Measurements from ENCODE around the gene AQP1. TPM values are rescaled to one million over a fixed set of nuclear protein-coding genes. Genes with fewer than 3 reads are reported as not detected.

AQP1 gene
- total and polyA plus RNA-seq, 2 of the 8 experiments (the other 6 are each of a cell fraction or from before 2014, with no cell fraction given), result 0.18 to 0.19 TPM

DNA sequence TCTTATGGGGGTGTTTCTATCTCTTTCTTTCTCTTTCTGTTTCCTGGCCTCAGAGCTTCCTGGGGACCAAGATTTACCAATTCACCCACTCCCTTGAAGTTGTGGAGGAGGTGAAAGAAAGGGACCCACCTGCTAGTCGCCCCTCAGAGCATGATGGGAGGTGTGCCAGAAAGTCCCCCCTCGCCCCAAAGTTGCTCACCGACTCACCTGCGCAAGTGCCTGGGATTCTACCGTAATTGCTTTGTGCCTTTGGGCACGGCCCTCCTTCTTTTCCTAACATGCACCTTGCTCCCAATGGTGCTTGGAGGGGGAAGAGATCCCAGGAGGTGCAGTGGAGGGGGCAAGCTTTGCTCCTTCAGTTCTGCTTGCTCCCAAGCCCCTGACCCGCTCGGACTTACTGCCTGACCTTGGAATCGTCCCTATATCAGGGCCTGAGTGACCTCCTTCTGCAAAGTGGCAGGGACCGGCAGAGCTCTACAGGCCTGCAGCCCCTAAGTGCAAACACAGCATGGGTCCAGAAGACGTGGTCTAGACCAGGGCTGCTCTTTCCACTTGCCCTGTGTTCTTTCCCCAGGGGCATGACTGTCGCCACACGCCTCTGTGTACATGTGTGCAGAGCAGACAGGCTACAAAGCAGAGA, 12.2 kb downstream of the AQP1 start (continued):
- TF ChIP-seq, protein P1, sequence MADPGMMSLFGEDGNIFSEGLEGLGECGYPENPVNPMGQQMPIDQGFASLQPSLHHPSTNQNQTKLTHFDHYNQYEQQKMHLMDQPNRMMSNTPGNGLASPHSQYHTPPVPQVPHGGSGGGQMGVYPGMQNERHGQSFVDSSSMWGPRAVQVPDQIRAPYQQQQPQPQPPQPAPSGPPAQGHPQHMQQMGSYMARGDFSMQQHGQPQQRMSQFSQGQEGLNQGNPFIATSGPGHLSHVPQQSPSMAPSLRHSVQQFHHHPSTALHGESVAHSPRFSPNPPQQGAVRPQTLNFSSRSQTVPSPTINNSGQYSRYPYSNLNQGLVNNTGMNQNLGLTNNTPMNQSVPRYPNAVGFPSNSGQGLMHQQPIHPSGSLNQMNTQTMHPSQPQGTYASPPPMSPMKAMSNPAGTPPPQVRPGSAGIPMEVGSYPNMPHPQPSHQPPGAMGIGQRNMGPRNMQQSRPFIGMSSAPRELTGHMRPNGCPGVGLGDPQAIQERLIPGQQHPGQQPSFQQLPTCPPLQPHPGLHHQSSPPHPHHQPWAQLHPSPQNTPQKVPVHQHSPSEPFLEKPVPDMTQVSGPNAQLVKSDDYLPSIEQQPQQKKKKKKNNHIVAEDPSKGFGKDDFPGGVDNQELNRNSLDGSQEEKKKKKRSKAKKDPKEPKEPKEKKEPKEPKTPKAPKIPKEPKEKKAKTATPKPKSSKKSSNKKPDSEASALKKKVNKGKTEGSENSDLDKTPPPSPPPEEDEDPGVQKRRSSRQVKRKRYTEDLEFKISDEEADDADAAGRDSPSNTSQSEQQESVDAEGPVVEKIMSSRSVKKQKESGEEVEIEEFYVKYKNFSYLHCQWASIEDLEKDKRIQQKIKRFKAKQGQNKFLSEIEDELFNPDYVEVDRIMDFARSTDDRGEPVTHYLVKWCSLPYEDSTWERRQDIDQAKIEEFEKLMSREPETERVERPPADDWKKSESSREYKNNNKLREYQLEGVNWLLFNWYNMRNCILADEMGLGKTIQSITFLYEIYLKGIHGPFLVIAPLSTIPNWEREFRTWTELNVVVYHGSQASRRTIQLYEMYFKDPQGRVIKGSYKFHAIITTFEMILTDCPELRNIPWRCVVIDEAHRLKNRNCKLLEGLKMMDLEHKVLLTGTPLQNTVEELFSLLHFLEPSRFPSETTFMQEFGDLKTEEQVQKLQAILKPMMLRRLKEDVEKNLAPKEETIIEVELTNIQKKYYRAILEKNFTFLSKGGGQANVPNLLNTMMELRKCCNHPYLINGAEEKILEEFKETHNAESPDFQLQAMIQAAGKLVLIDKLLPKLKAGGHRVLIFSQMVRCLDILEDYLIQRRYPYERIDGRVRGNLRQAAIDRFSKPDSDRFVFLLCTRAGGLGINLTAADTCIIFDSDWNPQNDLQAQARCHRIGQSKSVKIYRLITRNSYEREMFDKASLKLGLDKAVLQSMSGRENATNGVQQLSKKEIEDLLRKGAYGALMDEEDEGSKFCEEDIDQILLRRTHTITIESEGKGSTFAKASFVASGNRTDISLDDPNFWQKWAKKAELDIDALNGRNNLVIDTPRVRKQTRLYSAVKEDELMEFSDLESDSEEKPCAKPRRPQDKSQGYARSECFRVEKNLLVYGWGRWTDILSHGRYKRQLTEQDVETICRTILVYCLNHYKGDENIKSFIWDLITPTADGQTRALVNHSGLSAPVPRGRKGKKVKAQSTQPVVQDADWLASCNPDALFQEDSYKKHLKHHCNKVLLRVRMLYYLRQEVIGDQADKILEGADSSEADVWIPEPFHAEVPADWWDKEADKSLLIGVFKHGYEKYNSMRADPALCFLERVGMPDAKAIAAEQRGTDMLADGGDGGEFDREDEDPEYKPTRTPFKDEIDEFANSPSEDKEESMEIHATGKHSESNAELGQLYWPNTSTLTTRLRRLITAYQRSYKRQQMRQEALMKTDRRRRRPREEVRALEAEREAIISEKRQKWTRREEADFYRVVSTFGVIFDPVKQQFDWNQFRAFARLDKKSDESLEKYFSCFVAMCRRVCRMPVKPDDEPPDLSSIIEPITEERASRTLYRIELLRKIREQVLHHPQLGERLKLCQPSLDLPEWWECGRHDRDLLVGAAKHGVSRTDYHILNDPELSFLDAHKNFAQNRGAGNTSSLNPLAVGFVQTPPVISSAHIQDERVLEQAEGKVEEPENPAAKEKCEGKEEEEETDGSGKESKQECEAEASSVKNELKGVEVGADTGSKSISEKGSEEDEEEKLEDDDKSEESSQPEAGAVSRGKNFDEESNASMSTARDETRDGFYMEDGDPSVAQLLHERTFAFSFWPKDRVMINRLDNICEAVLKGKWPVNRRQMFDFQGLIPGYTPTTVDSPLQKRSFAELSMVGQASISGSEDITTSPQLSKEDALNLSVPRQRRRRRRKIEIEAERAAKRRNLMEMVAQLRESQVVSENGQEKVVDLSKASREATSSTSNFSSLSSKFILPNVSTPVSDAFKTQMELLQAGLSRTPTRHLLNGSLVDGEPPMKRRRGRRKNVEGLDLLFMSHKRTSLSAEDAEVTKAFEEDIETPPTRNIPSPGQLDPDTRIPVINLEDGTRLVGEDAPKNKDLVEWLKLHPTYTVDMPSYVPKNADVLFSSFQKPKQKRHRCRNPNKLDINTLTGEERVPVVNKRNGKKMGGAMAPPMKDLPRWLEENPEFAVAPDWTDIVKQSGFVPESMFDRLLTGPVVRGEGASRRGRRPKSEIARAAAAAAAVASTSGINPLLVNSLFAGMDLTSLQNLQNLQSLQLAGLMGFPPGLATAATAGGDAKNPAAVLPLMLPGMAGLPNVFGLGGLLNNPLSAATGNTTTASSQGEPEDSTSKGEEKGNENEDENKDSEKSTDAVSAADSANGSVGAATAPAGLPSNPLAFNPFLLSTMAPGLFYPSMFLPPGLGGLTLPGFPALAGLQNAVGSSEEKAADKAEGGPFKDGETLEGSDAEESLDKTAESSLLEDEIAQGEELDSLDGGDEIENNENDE (IDR thresholded peaks at IDR 0.05; ENCODE audit: insufficient replicate concordance, low read length), result no peak
- no peak for TF ChIP-seq FOSL1 (IDR thresholded peaks at IDR 0.05; ENCODE audit: insufficient read depth, low read depth, low read length)
- TF ChIP-seq ZNF274 (IDR thresholded peaks at IDR 0.05; ENCODE audit: borderline replicate concordance, extremely low read depth, low read length), result no peak
- TF ChIP-seq BCL11A (IDR thresholded peaks at IDR 0.05; ENCODE audit: low read depth in 2 of 2, low read length in 2 of 2), result no peak
- TF ChIP-seq CTBP2 (IDR thresholded peaks at IDR 0.05; ENCODE audit: borderline replicate concordance, insufficient read depth, insufficient read length, low read length), result no peak
- TF ChIP-seq CEBPB (IDR thresholded peaks at IDR 0.05; ENCODE audit: low read depth, low read length), result no peak
